HG03060 (cell line): Measurements from ENCODE around the gene CA14.
"Not testable (repeated sequence)": the region's sequence is repeated elsewhere in the genome, so short reads cannot be mapped to it uniquely, and the experiment has no call there.

Experiments used
- ATAC-seq: cut with Tn5 transposase; IDR thresholded peaks from one replicate; pipeline ENCODE4 v1.9.1; 2021; ENCODE audit warnings: low read depth, moderate number of reproducible peaks; ENCODE audit not compliant: unreplicated experiment

CA14 gene

GRCh38 chr1:150273311-150273710 is 15.7 kb downstream of the CA14 start:
- no peak for ATAC-seq

GRCh38 chr1:150280138-150280707 is 22.6 kb downstream of the CA14 start:
- no peak for ATAC-seq

GRCh38 chr1:150281221-150281757 is 23.7 kb downstream of the CA14 start:
- ATAC-seq: no peak

DNA sequence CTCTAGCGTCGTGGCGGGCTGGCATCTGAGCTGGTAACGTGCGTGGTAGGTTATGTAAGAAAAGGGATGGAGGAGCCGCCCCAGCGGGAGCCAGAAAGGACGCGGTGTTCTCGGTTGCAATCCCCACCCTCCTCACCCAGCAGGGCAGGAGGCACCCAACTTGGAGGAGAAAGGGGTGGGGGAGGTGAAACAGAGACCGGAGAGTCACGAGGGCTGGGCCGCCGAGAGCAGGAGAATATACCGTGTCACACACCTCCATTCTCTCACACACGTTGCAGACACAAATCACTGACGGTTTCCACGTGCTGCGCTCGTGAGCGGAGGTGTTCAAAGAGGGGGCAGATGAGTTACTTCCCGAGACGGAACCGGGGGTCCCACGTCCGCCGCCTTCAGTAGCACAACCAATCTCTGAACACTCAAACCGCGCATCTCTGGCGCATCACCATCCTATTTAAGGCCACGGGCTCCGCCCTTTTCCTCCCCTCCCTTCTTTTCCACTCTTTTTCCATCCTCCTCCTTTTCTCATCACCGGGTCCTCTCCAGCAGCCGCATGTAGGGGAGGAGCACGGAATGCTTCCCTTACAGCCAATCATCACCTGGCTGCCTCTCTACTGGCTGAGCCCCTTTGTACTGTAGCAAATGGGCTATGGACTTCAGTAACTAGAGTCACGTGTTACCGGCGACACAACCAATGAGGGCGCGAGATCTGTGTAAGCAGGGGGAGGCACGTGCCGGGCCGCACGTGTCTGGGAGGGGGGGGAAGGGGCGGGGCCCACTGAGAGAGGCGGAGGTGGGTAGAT is 24.4 kb downstream of the CA14 start, which contains the start of gene CIART:
Gene CIART, plus strand, starts transcription at position 797 of the 800 bp plus-strand sequence. CDS start 714 bp downstream, outside the sequence.
- no peak for ATAC-seq

DNA sequence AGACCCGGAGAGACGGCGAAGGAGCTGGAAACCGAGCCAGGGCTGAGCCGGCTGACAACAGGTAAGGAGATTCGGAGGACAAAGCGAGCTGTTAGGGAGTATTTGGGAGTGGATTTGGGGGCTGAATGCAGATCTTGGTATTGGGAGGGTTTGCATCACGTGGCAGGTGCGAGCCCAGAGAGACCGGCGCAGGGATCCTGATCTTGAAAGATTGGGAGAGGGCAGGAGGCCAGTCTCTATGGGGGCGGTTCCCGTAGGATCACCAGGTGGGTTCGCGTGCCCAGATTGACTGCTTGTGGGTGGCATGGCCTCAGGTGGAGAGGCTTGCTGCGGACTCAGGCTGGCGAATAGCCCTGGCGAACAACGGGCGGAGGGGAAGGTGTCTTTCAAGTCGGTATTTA is 25.0 kb downstream of the CA14 start:
- ATAC-seq: no peak

- no peak for ATAC-seq
Observed at GRCh38 chr1:150283260-150283659, 25.7 kb downstream of the CA14 start.

GRCh38 chr1:150288382-150288781 is 30.8 kb downstream of the CA14 start:
- ATAC-seq: no peak

DNA sequence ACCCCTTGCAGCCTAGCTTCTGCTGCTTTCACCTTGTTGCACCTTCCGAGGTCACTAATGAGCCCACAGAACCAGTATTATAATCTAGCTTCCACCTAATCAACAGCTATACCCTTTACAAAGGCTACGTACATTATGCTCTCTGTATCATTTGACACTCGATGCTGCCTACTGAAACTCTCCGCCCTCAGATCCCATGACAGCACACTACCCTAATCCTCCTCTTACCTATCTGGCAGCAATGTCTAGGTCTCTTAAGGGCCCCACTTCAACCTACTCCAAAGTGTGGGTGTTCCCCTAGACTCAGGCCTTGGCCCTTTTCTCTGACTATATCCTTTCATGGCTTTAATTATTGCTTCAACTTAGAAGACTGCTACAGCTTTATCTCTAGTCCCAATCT is 31.2 kb downstream of the CA14 start:
- ATAC-seq: no peak

GRCh38 chr1:150293433-150294253 is 36.1 kb downstream of the CA14 start, which contains the start of gene MRPS21:
Gene MRPS21, plus strand, starts transcription at chr1:150293861. Its CDS starts 506 bp downstream, at chr1:150294367.
- ATAC-seq: peak; percentile 86

- ATAC-seq: no peak
Observed at GRCh38 chr1:150295476-150295875, 37.9 kb downstream of the CA14 start.

GRCh38 chr1:150299716-150300115 is 42.1 kb downstream of the CA14 start:
- ATAC-seq: no peak

GRCh38 chr1:150302338-150302737 is 44.8 kb downstream of the CA14 start:
- ATAC-seq: no peak

DNA sequence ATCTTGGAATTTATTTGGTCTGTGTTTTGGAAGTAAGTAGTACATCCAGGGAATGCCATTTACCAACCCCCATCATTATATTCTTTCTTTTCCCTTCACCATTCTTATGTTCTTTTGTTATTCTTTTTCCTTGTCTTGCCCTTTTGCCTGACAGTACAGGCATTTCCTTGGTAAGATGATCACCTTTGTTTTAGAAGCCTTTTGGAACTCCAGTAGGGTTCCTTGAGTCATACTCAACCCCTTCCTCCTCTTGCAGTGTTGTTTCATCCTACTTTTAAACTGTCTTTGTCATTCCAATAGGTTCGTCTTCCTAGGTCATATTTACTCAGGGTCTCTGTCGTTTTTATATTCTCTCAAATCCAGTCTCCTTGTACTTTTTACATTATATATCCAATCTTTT is 45.3 kb downstream of the CA14 start:
- no peak for ATAC-seq

DNA sequence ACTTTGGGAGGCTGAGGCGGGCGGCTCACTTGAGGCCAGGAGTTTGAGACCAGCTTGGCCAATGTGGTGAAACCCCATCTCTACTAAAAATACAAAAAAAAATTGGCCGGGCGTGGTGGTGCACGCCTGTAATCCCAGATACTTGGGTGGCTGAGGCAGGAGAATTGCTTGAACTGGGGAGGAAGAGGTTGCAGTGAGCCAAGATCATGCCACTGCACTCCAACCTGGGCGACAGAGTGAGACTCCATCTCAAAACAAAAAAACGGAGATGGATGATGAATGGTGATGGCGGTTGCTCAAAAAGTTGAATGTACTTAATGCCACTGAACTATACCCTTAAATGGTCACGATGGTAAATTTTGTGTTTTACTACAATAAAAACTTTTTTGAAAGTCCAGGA is 51.0 kb downstream of the CA14 start:
- not testable (repeated sequence) for ATAC-seq

DNA sequence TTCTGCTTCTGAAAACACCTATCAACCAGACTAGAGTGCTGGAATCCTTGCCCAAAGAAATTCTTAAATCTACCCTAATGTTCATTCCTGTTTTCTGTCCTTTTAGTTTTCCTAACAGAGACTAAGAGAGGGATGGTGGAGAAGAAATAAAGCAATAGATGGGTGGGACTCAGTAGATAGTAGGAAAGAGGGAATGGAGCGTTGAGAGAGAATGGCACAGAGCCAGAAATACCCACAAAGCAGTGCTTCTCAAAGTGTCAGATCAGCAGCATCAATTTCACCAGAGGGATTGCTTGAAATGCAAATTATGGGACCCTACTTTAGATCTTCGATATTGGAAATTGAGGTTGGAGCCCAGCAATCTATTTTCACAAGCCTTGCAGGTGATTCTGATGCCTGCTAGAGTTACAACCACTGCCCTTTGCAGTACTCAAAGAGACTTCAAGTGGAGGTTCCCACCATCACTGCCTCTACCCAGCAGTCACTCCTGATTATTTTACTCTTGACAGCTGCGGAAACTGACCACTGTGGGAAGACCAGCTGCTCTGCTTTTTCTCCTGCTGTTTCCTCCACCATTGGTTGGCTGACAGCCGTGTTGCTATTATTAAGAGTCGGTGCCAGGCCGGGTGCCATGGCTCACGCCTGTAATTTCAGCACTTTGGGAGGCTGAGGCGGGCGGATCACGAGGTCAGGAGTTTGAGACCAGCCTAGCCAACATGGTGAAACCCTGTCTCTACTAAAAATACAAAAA is 52.4 kb downstream of the CA14 start:
- no peak for ATAC-seq

GRCh38 chr1:150311762-150312161 is 54.2 kb downstream of the CA14 start:
- ATAC-seq: no peak
